GM12875 (cell line): ENCODE data around the gene NEDD9.

Source experiments
- H3K4me3 ChIP-seq: one replicate; pipeline ENCODE4 v1.5.1; 2011; ENCODE audit warnings: low read depth, low read length, control low read depth
- TF ChIP-seq, protein P1 (sequence below): IDR thresholded peaks from 2 replicates; pipeline ENCODE4 v1.5.1; 2011; ENCODE audit warnings: low read depth, mild to moderate bottlenecking, control low read depth, inconsistent platforms, low read length, moderate library complexity, borderline replicate concordance; ENCODE audit not compliant: insufficient read depth

Gene NEDD9

GRCh38 chr6:11172501-11173327 is 59.8 kb downstream of the NEDD9 start:
- no peak overlapping the region for H3K4me3 ChIP-seq
- TF ChIP-seq, protein P1, sequence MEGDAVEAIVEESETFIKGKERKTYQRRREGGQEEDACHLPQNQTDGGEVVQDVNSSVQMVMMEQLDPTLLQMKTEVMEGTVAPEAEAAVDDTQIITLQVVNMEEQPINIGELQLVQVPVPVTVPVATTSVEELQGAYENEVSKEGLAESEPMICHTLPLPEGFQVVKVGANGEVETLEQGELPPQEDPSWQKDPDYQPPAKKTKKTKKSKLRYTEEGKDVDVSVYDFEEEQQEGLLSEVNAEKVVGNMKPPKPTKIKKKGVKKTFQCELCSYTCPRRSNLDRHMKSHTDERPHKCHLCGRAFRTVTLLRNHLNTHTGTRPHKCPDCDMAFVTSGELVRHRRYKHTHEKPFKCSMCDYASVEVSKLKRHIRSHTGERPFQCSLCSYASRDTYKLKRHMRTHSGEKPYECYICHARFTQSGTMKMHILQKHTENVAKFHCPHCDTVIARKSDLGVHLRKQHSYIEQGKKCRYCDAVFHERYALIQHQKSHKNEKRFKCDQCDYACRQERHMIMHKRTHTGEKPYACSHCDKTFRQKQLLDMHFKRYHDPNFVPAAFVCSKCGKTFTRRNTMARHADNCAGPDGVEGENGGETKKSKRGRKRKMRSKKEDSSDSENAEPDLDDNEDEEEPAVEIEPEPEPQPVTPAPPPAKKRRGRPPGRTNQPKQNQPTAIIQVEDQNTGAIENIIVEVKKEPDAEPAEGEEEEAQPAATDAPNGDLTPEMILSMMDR = peak; percentile 74

DNA sequence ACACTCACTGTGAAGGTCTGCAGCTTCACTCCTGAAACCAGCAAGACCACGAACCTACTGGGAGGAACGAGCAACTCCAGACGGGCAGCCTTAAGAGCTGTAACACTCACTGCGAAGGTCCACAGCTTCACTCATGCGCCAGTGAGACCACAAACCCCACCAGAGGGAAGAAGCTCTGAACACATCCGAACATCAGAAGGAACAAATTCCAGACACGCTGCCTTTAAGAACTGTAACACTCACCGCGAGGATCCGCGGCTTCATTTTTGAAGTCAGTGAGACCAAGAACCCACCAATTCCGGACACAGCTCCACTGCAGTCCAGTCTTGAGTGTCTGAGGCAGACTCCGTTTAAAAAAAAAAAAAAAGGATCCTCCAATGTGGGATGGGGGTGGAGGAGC is 60.5 kb downstream of the NEDD9 start:
- TF ChIP-seq, protein P1 = no peak
- no peak overlapping the region for H3K4me3 ChIP-seq

DNA sequence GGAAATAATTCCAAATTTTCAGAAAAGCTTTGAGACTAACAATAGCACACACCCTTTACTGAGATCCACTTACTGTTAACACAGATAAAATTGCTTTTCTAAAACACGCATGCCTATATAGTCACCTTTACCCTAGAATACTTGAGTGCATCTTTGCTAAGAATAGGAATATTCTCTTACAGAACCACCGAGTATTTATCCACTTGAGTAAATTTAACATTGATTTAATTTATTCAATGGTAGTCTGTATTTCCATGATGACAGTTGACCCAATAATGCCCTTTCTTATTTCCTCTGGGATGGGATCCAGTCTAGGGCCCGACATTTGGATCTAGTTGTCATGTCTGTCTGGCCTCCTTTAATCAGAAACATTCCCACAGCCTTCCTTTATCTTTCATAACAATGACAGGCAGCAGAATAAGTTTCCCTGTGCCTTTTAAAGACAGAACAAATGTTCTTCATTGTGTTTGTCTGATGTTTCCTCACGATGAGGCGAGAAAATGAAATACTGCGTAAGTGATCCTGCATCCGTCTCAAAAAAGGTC is 64.3 kb downstream of the NEDD9 start:
- H3K4me3 ChIP-seq = no peak overlapping the region
- TF ChIP-seq, protein P1 = no peak

- H3K4me3 ChIP-seq = no peak overlapping the region
- TF ChIP-seq, protein P1 = no peak
Measured at GRCh38 chr6:11166948-11167347, 65.5 kb downstream of the NEDD9 start.

GRCh38 chr6:11164717-11165646 is 67.5 kb downstream of the NEDD9 start:
- no peak overlapping the region for H3K4me3 ChIP-seq
- TF ChIP-seq, protein P1 = no peak

- no peak overlapping the region for H3K4me3 ChIP-seq
- TF ChIP-seq, protein P1 = no peak
Measured at GRCh38 chr6:11163932-11164331, 68.5 kb downstream of the NEDD9 start.
